Mesenchymal stem cell (in vitro differentiated cells and primary cell): ENCODE data around the gene SLFN13. TPM values are rescaled to one million over a fixed set of nuclear protein-coding genes. Genes with fewer than 3 reads are reported as not detected.

Experiments
- DNase-seq: peaks from one replicate; pipeline ENCODE4 v3.0.0-alpha.2; 2013
- H2AFZ ChIP-seq: one replicate; pipeline ENCODE4 v1.6.1; 2013; ENCODE audit warnings: low read depth, mild to moderate bottlenecking, control low read depth, inconsistent platforms, low read length, moderate library complexity
- H2AK5ac ChIP-seq: 2 replicates; pipeline ENCODE4 v1.6.1; 2013; ENCODE audit warnings: low read length, moderate library complexity, mild to moderate bottlenecking, inconsistent platforms; ENCODE audit not compliant: severe bottlenecking
- H2BK120ac ChIP-seq: one replicate; pipeline ENCODE4 v1.6.1; 2013; ENCODE audit warnings: low read depth, mild to moderate bottlenecking, inconsistent platforms, low read length, moderate library complexity
- H2BK12ac ChIP-seq, 2 experiments: one replicate each; pipeline ENCODE4 v1.6.1; 2013; ENCODE audit warnings: inconsistent platforms in 2 of 2, low read length in 2 of 2, mild to moderate bottlenecking in 2 of 2, moderate library complexity in 2 of 2, control low read depth in 1 of 2
- H2BK15ac ChIP-seq: one replicate; pipeline ENCODE4 v1.6.1; 2013; ENCODE audit warnings: mild to moderate bottlenecking, low read depth, inconsistent platforms; ENCODE audit not compliant: poor library complexity, severe bottlenecking
- H2BK5ac ChIP-seq: 2 replicates; pipeline ENCODE4 v1.6.1; 2013; ENCODE audit warnings: low read depth, mild to moderate bottlenecking, low read length, control low read depth, inconsistent platforms; ENCODE audit not compliant: poor library complexity, severe bottlenecking
- H3K14ac ChIP-seq, 2 experiments: one replicate each; pipeline ENCODE4 v1.6.1; 2013; ENCODE audit warnings: inconsistent platforms in 2 of 2, low read length in 2 of 2, control low read depth in 1 of 2, mild to moderate bottlenecking in 1 of 2, moderate library complexity in 1 of 2
- H3K18ac ChIP-seq, 2 experiments: one replicate each; pipeline ENCODE4 v1.6.1; 2013; ENCODE audit warnings: inconsistent platforms in 2 of 2, low read length in 2 of 2, control low read depth in 1 of 2, low read depth in 1 of 2, mild to moderate bottlenecking in 1 of 2
- H3K23ac ChIP-seq, 2 experiments: one replicate each; pipeline ENCODE4 v1.6.1; 2013; ENCODE audit warnings: inconsistent platforms in 2 of 2, low read length in 2 of 2, mild to moderate bottlenecking in 2 of 2, moderate library complexity in 2 of 2, control low read depth in 1 of 2
- H3K27ac ChIP-seq: 2 replicates; pipeline ENCODE4 v1.5.1; 2013; ENCODE audit warnings: mild to moderate bottlenecking, moderate library complexity, low read length, control low read depth, inconsistent platforms; ENCODE audit not compliant: poor library complexity, severe bottlenecking
- H3K27me3 ChIP-seq, 2 experiments: 2 replicates each; pipeline versions ENCODE4 v1.6.1 to v1.7.0; 2013; ENCODE audit warnings: low read length in 2 of 2, mild to moderate bottlenecking in 2 of 2, moderate library complexity in 2 of 2, control low read depth in 1 of 2, inconsistent platforms in 1 of 2; ENCODE audit not compliant: control insufficient read depth in 1 of 2, insufficient read depth in 1 of 2
- H3K36me3 ChIP-seq, 2 experiments: 2 replicates each; pipeline versions ENCODE4 v1.6.1 to v1.7.0; 2013; ENCODE audit warnings: low read length in 2 of 2, control low read depth in 1 of 2, inconsistent platforms in 1 of 2, low read depth in 1 of 2, mild to moderate bottlenecking in 1 of 2; ENCODE audit not compliant: insufficient read depth in 2 of 2, control insufficient read depth in 1 of 2
- H3K4ac ChIP-seq, 2 experiments: one replicate each; pipeline ENCODE4 v1.6.1; 2013; ENCODE audit warnings: inconsistent platforms in 2 of 2, low read length in 2 of 2, mild to moderate bottlenecking in 2 of 2, moderate library complexity in 2 of 2, control low read depth in 1 of 2, low read depth in 1 of 2
- H3K4me1 ChIP-seq: 2 replicates; pipeline ENCODE4 v1.6.1; 2013; ENCODE audit warnings: low read depth, low read length, control low read depth; ENCODE audit not compliant: control insufficient read depth, insufficient read depth
- H3K4me2 ChIP-seq: 2 replicates; pipeline ENCODE4 v1.6.1; 2013; ENCODE audit warnings: low read length, mild to moderate bottlenecking, inconsistent platforms; ENCODE audit not compliant: poor library complexity, severe bottlenecking
- H3K4me3 ChIP-seq, 2 experiments: 2 replicates each; pipeline versions ENCODE4 v1.5.1 to v1.7.0; 2013; ENCODE audit warnings: low read length in 2 of 2, mild to moderate bottlenecking in 2 of 2, control low read depth in 1 of 2, low read depth in 1 of 2; ENCODE audit not compliant: insufficient read depth in 1 of 2
- H3K79me1 ChIP-seq: replicated peaks from 2 replicates; pipeline ENCODE4 v1.6.1; 2013; ENCODE audit warnings: mild to moderate bottlenecking, control low read depth, low read length, inconsistent platforms; ENCODE audit not compliant: poor library complexity, severe bottlenecking
- H3K9ac ChIP-seq: 2 replicates; pipeline ENCODE4 v1.7.0; 2013; ENCODE audit warnings: mild to moderate bottlenecking, low read length, moderate library complexity
- H3K9me3 ChIP-seq: 2 replicates; pipeline ENCODE4 v1.7.0; 2013; ENCODE audit warnings: mild to moderate bottlenecking, low read length; ENCODE audit not compliant: control insufficient read depth
- H4K8ac ChIP-seq: one replicate; pipeline ENCODE4 v1.6.1; 2013; ENCODE audit warnings: inconsistent platforms, mild to moderate bottlenecking, low read length, moderate library complexity
- H4K91ac ChIP-seq: one replicate; pipeline ENCODE4 v1.6.1; 2013; ENCODE audit warnings: mild to moderate bottlenecking, low read length, inconsistent platforms
- WGBS: methylation state at CpG from one replicate; pipeline ENCODE4 v1.1.7; 2013; ENCODE audit warnings: mixed read lengths; 5-methylcytosine and 5-hydroxymethylcytosine counted together
- polyA plus RNA-seq, 2 experiments: library from polyadenylated mRNA; stranded (reverse); fragments of 200-250 nt; gene quantifications; one replicate each; pipeline ENCODE4 v1.2.3, GENCODE V29; 2013

SLFN13 gene
- polyA plus RNA-seq (2013, experiment 1 of 2): 0.18 TPM
- 0.21 TPM for polyA plus RNA-seq (2013, experiment 2 of 2)

GRCh38 chr17:35448214-35448898, at the start of gene SLFN13:
Gene SLFN13, minus strand, starts transcription at chr17:35448766. Its CDS starts 3,086 bp downstream, at chr17:35445680.
- H3K4me3 ChIP-seq: peak within 1 kb of the TSS; percentile 69 to 81
- peaks cover 27 to 59% of the 10 kb centered on the region in 2 experiments for H3K27me3 ChIP-seq
- peak within 1 kb of the TSS; percentile 48 for H3K9ac ChIP-seq
- H2AFZ ChIP-seq: peak within 1 kb of the TSS; percentile 36
- peak within 1 kb of the TSS; percentile 91 for H3K4me2 ChIP-seq
- peak within 1 kb of the TSS in 1 of 2 experiments; percentile 64 for H3K4ac ChIP-seq
- peak within 1 kb of the TSS in 1 of 2 experiments; percentile 23 for H2BK12ac ChIP-seq
- H3K14ac ChIP-seq: peak within 1 kb of the TSS in 1 of 2 experiments; percentile 53
- 1% methylated on average over 44 of the region's 44 CpGs for WGBS
- H2AK5ac ChIP-seq: no peak within 1 kb of the TSS
- no peak within 1 kb of the TSS for H2BK120ac ChIP-seq
- no peaks in the 10 kb centered on the region for H3K36me3 ChIP-seq
- H3K18ac ChIP-seq: peak within 1 kb of the TSS in 1 of 2 experiments; percentile 12
- DNase-seq: peak; percentile 24
- peak within 1 kb of the TSS; percentile 24 for H2BK5ac ChIP-seq
- H3K9me3 ChIP-seq: no peaks in the 10 kb centered on the region
- H3K79me1 ChIP-seq: no peaks in the 10 kb centered on the region
- H3K23ac ChIP-seq: no peak within 1 kb of the TSS
- no peak within 1 kb of the TSS for H2BK15ac ChIP-seq
- H3K27ac ChIP-seq: peak within 1 kb of the TSS; percentile 20
- H4K91ac ChIP-seq: no peak within 1 kb of the TSS
- H4K8ac ChIP-seq: no peak within 1 kb of the TSS
- H3K4me1 ChIP-seq: peaks cover 15% of the 10 kb centered on the region

- H4K91ac ChIP-seq: no peak overlapping the region
- peaks cover 85 to 89% of the 10 kb centered on the region in 2 experiments for H3K27me3 ChIP-seq
- no peak overlapping the region for H3K4me2 ChIP-seq
- no peak overlapping the region for H2BK12ac ChIP-seq
- no peak overlapping the region for H3K27ac ChIP-seq
- H4K8ac ChIP-seq: no peak overlapping the region
- H3K4ac ChIP-seq: no peak overlapping the region
- no peak overlapping the region for H3K9ac ChIP-seq
- H3K18ac ChIP-seq: no peak overlapping the region
- 9% methylated on average over 28 of the region's 30 CpGs for WGBS
- H2BK120ac ChIP-seq: no peak overlapping the region
- DNase-seq: no peak
- no peak overlapping the region for H2BK15ac ChIP-seq
- no peak overlapping the region for H3K23ac ChIP-seq
- H3K79me1 ChIP-seq: no peaks in the 10 kb centered on the region
- peaks cover 6% of the 10 kb centered on the region for H3K4me1 ChIP-seq
- H2AFZ ChIP-seq: no peak overlapping the region
- H3K36me3 ChIP-seq: no peaks in the 10 kb centered on the region
- H2BK5ac ChIP-seq: no peak overlapping the region
- no peak overlapping the region for H3K4me3 ChIP-seq
- H2AK5ac ChIP-seq: no peak overlapping the region
- H3K9me3 ChIP-seq: no peaks in the 10 kb centered on the region
- H3K14ac ChIP-seq: no peak overlapping the region
Measured at GRCh38 chr17:35496451-35497290, 48.1 kb upstream of the SLFN13 start.

GRCh38 chr17:35493040-35493439, 44.5 kb upstream of the SLFN13 start:
- Histone ChIP-seq H3K23ac (no peak overlapping the region), H2AK5ac (no peak overlapping the region), H4K8ac (no peak overlapping the region), H2AFZ (no peak overlapping the region), H3K27me3 (peaks cover 90 to 99% of the 10 kb centered on the region in 2 experiments), H2BK120ac (no peak overlapping the region), H3K4me2 (no peak overlapping the region), H4K91ac (no peak overlapping the region), H3K79me1 (no peaks in the 10 kb centered on the region), H3K27ac (no peak overlapping the region), H3K4me3 (no peak overlapping the region), H2BK15ac (no peak overlapping the region), H3K9ac (no peak overlapping the region), H2BK5ac (no peak overlapping the region), H3K14ac (no peak overlapping the region), H3K18ac (no peak overlapping the region), H3K9me3 (no peaks in the 10 kb centered on the region), H3K4me1 (peaks cover 5% of the 10 kb centered on the region), H3K4ac (no peak overlapping the region), H2BK12ac (no peak overlapping the region), H3K36me3 (no peaks in the 10 kb centered on the region)
- DNase-seq: no peak
- no CpG with 5 or more reads among the region's 2 CpGs for WGBS

- no peaks in the 10 kb centered on the region for H3K9me3 ChIP-seq
- H2BK12ac ChIP-seq: no peak overlapping the region
- H4K91ac ChIP-seq: no peak overlapping the region
- no peak overlapping the region for H3K18ac ChIP-seq
- H3K4me2 ChIP-seq: no peak overlapping the region
- H3K4me1 ChIP-seq: peaks cover 4% of the 10 kb centered on the region
- no peak overlapping the region for H3K14ac ChIP-seq
- peaks cover 89 to 90% of the 10 kb centered on the region in 2 experiments for H3K27me3 ChIP-seq
- no peak overlapping the region for H2BK15ac ChIP-seq
- no peak overlapping the region for H3K27ac ChIP-seq
- H3K79me1 ChIP-seq: no peaks in the 10 kb centered on the region
- H2AK5ac ChIP-seq: no peak overlapping the region
- H4K8ac ChIP-seq: no peak overlapping the region
- H3K9ac ChIP-seq: no peak overlapping the region
- no peak overlapping the region for H2AFZ ChIP-seq
- H2BK120ac ChIP-seq: no peak overlapping the region
- no peak overlapping the region for H3K23ac ChIP-seq
- H3K4ac ChIP-seq: no peak overlapping the region
- H3K4me3 ChIP-seq: no peak overlapping the region
- 10% methylated on average over 2 of the region's 3 CpGs for WGBS
- no peaks in the 10 kb centered on the region for H3K36me3 ChIP-seq
- H2BK5ac ChIP-seq: no peak overlapping the region
- no peak for DNase-seq
Measured at GRCh38 chr17:35491417-35491816, 42.9 kb upstream of the SLFN13 start.
